GM21717 (cell line): ENCODE data around the gene FBF1.
"Not testable (repeated sequence)": the region's sequence is repeated elsewhere in the genome, so short reads cannot be mapped to it uniquely, and the experiment has no call there.

Source experiments
- ATAC-seq: cut with Tn5 transposase; IDR thresholded peaks from one replicate; pipeline ENCODE4 v1.9.1; 2021; ENCODE audit warnings: mild to moderate bottlenecking, moderate library complexity; ENCODE audit not compliant: unreplicated experiment

The FBF1 gene

GRCh38 chr17:75876938-75877751, 63.7 kb downstream of the FBF1 start:
- ATAC-seq: no peak

- no peak for ATAC-seq
Observed at GRCh38 chr17:75876190-75876937, 64.5 kb downstream of the FBF1 start.

- ATAC-seq: no peak
Observed at GRCh38 chr17:75875940-75876189, 65.0 kb downstream of the FBF1 start.

- ATAC-seq: no peak
Observed at GRCh38 chr17:75875182-75875939, 65.5 kb downstream of the FBF1 start.

GRCh38 chr17:75874323-75875181, 66.3 kb downstream of the FBF1 start:
- ATAC-seq: no peak

- ATAC-seq: no peak
Observed at GRCh38 chr17:75873587-75874322, 67.1 kb downstream of the FBF1 start.

GRCh38 chr17:75872434-75873351, 68.1 kb downstream of the FBF1 start:
- no peak for ATAC-seq

GRCh38 chr17:75870228-75870627, 70.6 kb downstream of the FBF1 start:
- not testable (repeated sequence) for ATAC-seq

GRCh38 chr17:75869282-75870141, 71.3 kb downstream of the FBF1 start:
- no peak for ATAC-seq

- ATAC-seq: not testable (repeated sequence)
Observed at GRCh38 chr17:75868730-75869281, 72.0 kb downstream of the FBF1 start.

- not testable (repeated sequence) for ATAC-seq
Observed at GRCh38 chr17:75865404-75866188, 75.2 kb downstream of the FBF1 start.

- peak; percentile 28 for ATAC-seq
Observed at GRCh38 chr17:75864887-75865286, 76.0 kb downstream of the FBF1 start.

GRCh38 chr17:75864448-75864871, 76.4 kb downstream of the FBF1 start:
- ATAC-seq: peak; percentile 81

GRCh38 chr17:75861927-75862317, 78.9 kb downstream of the FBF1 start:
- ATAC-seq: no peak
